ENCODE results near the gene SOAT2.

The SOAT2 gene

DNA sequence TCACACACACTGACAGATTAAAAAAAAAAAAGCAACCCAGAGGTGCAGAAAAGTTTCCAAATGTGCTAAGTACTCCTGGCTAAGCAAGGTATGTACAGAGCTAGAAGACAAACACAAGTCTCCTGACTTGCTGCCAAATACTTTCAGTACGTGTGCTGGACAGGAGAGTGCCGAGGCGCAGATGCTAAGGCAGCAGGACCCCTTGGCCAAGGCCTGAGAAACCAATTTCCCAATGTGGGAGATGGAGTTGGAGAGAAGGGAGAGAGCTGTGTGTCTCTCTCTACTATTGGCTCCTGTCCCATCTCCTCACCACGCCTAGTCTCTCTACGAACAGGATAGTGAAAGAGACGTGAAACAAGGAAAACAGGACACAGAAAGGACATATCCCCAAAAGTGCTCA lies 29.4 kb upstream of the SOAT2 start:
- H3K4me1 ChIP-seq (ENCODE audit: control insufficient read depth in 5 of 5, insufficient read depth in 5 of 5, low read length in 5 of 5): peaks cover 13 to 71% (median 62%) of the 10 kb centered on the region in 5 donors
- H3K9ac ChIP-seq (ENCODE audit: low read length in 5 of 5): peak overlapping the region in 1 of 5 donors; percentile 8
- peaks cover 4 to 61% (median 40%) of the 10 kb centered on the region in 5 donors for H3K36me3 ChIP-seq (ENCODE audit: control insufficient read depth in 5 of 5, insufficient read depth in 5 of 5, low read length in 5 of 5)
- no peaks in the 10 kb centered on the region for H3K27me3 ChIP-seq (ENCODE audit: control insufficient read depth in 5 of 5, insufficient read depth in 4 of 5, low read length in 5 of 5)
- H3K4me3 ChIP-seq (ENCODE audit: low read depth in 1 of 5, low read length in 5 of 5): no peak overlapping the region
- no peaks in the 10 kb centered on the region for H3K9me3 ChIP-seq (ENCODE audit: control insufficient read depth in 5 of 5, low read length in 5 of 5)
- H3K27ac ChIP-seq (ENCODE audit: low read depth, low read length): no peak overlapping the region

DNA sequence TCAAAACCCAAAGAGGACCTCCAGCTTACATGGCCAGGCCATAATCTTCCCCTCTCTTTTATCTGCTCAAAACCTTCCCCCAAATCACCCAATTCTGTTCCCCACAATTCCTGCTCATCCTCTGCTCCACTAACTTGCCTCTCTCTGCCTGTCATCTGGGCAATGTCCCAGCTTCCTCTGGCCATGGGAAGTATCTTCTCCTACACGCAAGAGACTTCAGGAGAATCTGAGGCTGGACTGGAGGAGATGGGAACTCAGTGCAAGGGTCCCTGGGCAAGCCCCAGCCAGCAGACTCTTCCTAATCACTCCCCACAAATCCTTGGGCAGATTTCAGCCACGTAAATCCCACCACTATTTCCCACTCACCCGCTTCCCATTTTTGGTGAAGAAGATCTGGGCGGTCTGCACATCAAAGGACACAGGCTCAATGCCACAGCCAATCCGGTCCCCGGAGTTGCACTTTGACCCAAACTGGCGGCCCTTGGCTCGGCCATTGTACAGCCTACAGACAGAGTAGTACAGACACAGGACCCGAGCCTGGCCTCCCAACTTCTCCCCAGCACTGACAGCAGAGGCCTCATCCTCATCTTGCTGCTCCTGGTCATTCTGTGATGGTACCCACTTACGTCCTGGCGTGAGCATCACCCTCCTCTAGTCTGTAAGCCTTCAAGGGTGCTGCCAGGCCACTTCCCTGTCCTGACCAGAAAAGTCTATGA lies 28.8 kb upstream of the SOAT2 start:
- Histone ChIP-seq H3K9ac (ENCODE audit: low read length in 5 of 5) (peak overlapping the region in 1 of 5 donors; percentile 8), H3K36me3 (ENCODE audit: control insufficient read depth in 5 of 5, insufficient read depth in 5 of 5, low read length in 5 of 5) (peaks cover 4 to 58% (median 37%) of the 10 kb centered on the region in 5 donors), H3K4me3 (ENCODE audit: low read depth in 1 of 5, low read length in 5 of 5) (no peak overlapping the region), H3K27ac (ENCODE audit: low read depth, low read length) (peak overlapping the region; percentile 5), H3K4me1 (ENCODE audit: control insufficient read depth in 5 of 5, insufficient read depth in 5 of 5, low read length in 5 of 5) (peaks cover 13 to 67% (median 57%) of the 10 kb centered on the region in 5 donors), H3K9me3 (ENCODE audit: control insufficient read depth in 5 of 5, low read length in 5 of 5) (no peaks in the 10 kb centered on the region), H3K27me3 (ENCODE audit: control insufficient read depth in 5 of 5, insufficient read depth in 4 of 5, low read length in 5 of 5) (no peaks in the 10 kb centered on the region)

GRCh38 chr12:53074999-53075370 lies 28.3 kb upstream of the SOAT2 start:
- Histone ChIP-seq H3K4me1 (ENCODE audit: control insufficient read depth in 5 of 5, insufficient read depth in 5 of 5, low read length in 5 of 5) (peaks cover 13 to 67% (median 57%) of the 10 kb centered on the region in 5 donors), H3K36me3 (ENCODE audit: control insufficient read depth in 5 of 5, insufficient read depth in 5 of 5, low read length in 5 of 5) (peaks cover 4 to 53% (median 37%) of the 10 kb centered on the region in 5 donors), H3K27ac (ENCODE audit: low read depth, low read length) (no peak overlapping the region), H3K9me3 (ENCODE audit: control insufficient read depth in 5 of 5, low read length in 5 of 5) (no peaks in the 10 kb centered on the region), H3K27me3 (ENCODE audit: control insufficient read depth in 5 of 5, insufficient read depth in 4 of 5, low read length in 5 of 5) (no peaks in the 10 kb centered on the region), H3K9ac (ENCODE audit: low read length in 5 of 5) (no peak overlapping the region), H3K4me3 (ENCODE audit: low read depth in 1 of 5, low read length in 5 of 5) (no peak overlapping the region)

DNA sequence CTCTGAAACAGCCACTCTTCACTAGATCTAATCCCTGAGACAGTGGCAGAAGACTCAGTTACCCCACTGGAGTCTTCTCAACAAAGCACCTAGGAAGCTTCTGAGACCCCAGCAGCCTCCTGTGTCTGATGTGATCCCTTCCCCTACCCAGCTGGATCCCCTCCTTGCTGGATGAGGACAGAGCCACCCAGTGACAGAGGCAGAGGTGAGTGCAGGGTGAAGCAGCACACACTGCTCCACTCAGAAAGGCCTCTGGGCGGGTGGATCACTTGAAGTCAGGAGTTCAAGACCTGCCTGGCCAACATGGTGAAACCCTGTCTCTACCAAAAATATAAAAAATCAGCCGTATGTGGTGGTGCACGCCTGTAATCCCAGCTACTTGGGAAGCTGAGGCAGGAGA lies 26.8 kb upstream of the SOAT2 start:
- no peak overlapping the region for H3K27ac ChIP-seq (ENCODE audit: low read depth, low read length)
- H3K27me3 ChIP-seq (ENCODE audit: control insufficient read depth in 5 of 5, insufficient read depth in 4 of 5, low read length in 5 of 5): no peaks in the 10 kb centered on the region
- peaks cover 10 to 53% (median 44%) of the 10 kb centered on the region in 5 donors for H3K4me1 ChIP-seq (ENCODE audit: control insufficient read depth in 5 of 5, insufficient read depth in 5 of 5, low read length in 5 of 5)
- H3K9ac ChIP-seq (ENCODE audit: low read length in 5 of 5): peak overlapping the region in 1 of 5 donors; percentile 33
- no peaks in the 10 kb centered on the region for H3K9me3 ChIP-seq (ENCODE audit: control insufficient read depth in 5 of 5, low read length in 5 of 5)
- H3K4me3 ChIP-seq (ENCODE audit: low read depth in 1 of 5, low read length in 5 of 5): no peak overlapping the region
- peaks cover 4 to 42% (median 37%) of the 10 kb centered on the region in 5 donors for H3K36me3 ChIP-seq (ENCODE audit: control insufficient read depth in 5 of 5, insufficient read depth in 5 of 5, low read length in 5 of 5)

GRCh38 chr12:53077030-53077429 lies 26.3 kb upstream of the SOAT2 start:
- no peak overlapping the region for H3K27ac ChIP-seq (ENCODE audit: low read depth, low read length)
- H3K9me3 ChIP-seq (ENCODE audit: control insufficient read depth in 5 of 5, low read length in 5 of 5): no peaks in the 10 kb centered on the region
- H3K9ac ChIP-seq (ENCODE audit: low read length in 5 of 5): no peak overlapping the region
- peaks cover 10 to 47% (median 38%) of the 10 kb centered on the region in 5 donors for H3K4me1 ChIP-seq (ENCODE audit: control insufficient read depth in 5 of 5, insufficient read depth in 5 of 5, low read length in 5 of 5)
- no peak overlapping the region for H3K4me3 ChIP-seq (ENCODE audit: low read depth in 1 of 5, low read length in 5 of 5)
- H3K36me3 ChIP-seq (ENCODE audit: control insufficient read depth in 5 of 5, insufficient read depth in 5 of 5, low read length in 5 of 5): peaks cover 4 to 42% (median 37%) of the 10 kb centered on the region in 5 donors
- H3K27me3 ChIP-seq (ENCODE audit: control insufficient read depth in 5 of 5, insufficient read depth in 4 of 5, low read length in 5 of 5): no peaks in the 10 kb centered on the region

GRCh38 chr12:53078425-53079225 lies 24.7 kb upstream of the SOAT2 start:
- Histone ChIP-seq H3K4me1 (ENCODE audit: control insufficient read depth in 5 of 5, insufficient read depth in 5 of 5, low read length in 5 of 5) (peaks cover 2 to 34% (median 25%) of the 10 kb centered on the region in 5 donors), H3K27me3 (ENCODE audit: control insufficient read depth in 5 of 5, insufficient read depth in 4 of 5, low read length in 5 of 5) (no peaks in the 10 kb centered on the region), H3K27ac (ENCODE audit: low read depth, low read length) (peak overlapping the region; percentile 78), H3K4me3 (ENCODE audit: low read depth in 1 of 5, low read length in 5 of 5) (peak overlapping the region; percentile 60 to 80 (median 73)), H3K9me3 (ENCODE audit: control insufficient read depth in 5 of 5, low read length in 5 of 5) (no peaks in the 10 kb centered on the region), H3K9ac (ENCODE audit: low read length in 5 of 5) (peak overlapping the region; percentile 44 to 75 (median 60)), H3K36me3 (ENCODE audit: control insufficient read depth in 5 of 5, insufficient read depth in 5 of 5, low read length in 5 of 5) (peaks cover 4 to 37% (median 36%) of the 10 kb centered on the region in 5 donors)

- peaks cover 4 to 30% (median 28%) of the 10 kb centered on the region in 5 donors for H3K36me3 ChIP-seq (ENCODE audit: control insufficient read depth in 5 of 5, insufficient read depth in 5 of 5, low read length in 5 of 5)
- H3K9me3 ChIP-seq (ENCODE audit: control insufficient read depth in 5 of 5, low read length in 5 of 5): no peaks in the 10 kb centered on the region
- peak within 1 kb of the TSS; percentile 75 to 87 (median 82) for H3K9ac ChIP-seq (ENCODE audit: low read length in 5 of 5)
- H3K4me3 ChIP-seq (ENCODE audit: low read depth in 1 of 5, low read length in 5 of 5): peak within 1 kb of the TSS; percentile 60 to 85 (median 78)
- H3K4me1 ChIP-seq (ENCODE audit: control insufficient read depth in 5 of 5, insufficient read depth in 5 of 5, low read length in 5 of 5): peaks cover 2 to 27% (median 17%) of the 10 kb centered on the region in 5 donors
- peak within 1 kb of the TSS; percentile 92 for H3K27ac ChIP-seq (ENCODE audit: low read depth, low read length)
- no peaks in the 10 kb centered on the region for H3K27me3 ChIP-seq (ENCODE audit: control insufficient read depth in 5 of 5, insufficient read depth in 4 of 5, low read length in 5 of 5)
Observed at GRCh38 chr12:53079226-53080117, 23.8 kb upstream of the SOAT2 start, which contains the start of gene SPRYD3. TSS of gene SPRYD3 (minus strand) at chr12:53079390. CDS start at chr12:53079333, 57 bp downstream.

GRCh38 chr12:53082637-53083175 lies 20.6 kb upstream of the SOAT2 start:
- no peak overlapping the region for H3K4me3 ChIP-seq (ENCODE audit: low read depth in 1 of 5, low read length in 5 of 5)
- H3K4me1 ChIP-seq (ENCODE audit: control insufficient read depth in 5 of 5, insufficient read depth in 5 of 5, low read length in 5 of 5): peaks cover 0 to 20% (median 14%) of the 10 kb centered on the region in 5 donors
- no peaks in the 10 kb centered on the region for H3K27me3 ChIP-seq (ENCODE audit: control insufficient read depth in 5 of 5, insufficient read depth in 4 of 5, low read length in 5 of 5)
- no peaks in the 10 kb centered on the region for H3K36me3 ChIP-seq (ENCODE audit: control insufficient read depth in 5 of 5, insufficient read depth in 5 of 5, low read length in 5 of 5)
- H3K27ac ChIP-seq (ENCODE audit: low read depth, low read length): no peak overlapping the region
- H3K9me3 ChIP-seq (ENCODE audit: control insufficient read depth in 5 of 5, low read length in 5 of 5): no peaks in the 10 kb centered on the region
- H3K9ac ChIP-seq (ENCODE audit: low read length in 5 of 5): no peak overlapping the region

- no peaks in the 10 kb centered on the region for H3K36me3 ChIP-seq (ENCODE audit: control insufficient read depth in 5 of 5, insufficient read depth in 5 of 5, low read length in 5 of 5)
- H3K27ac ChIP-seq (ENCODE audit: low read depth, low read length): no peak overlapping the region
- H3K9me3 ChIP-seq (ENCODE audit: control insufficient read depth in 5 of 5, low read length in 5 of 5): no peaks in the 10 kb centered on the region
- H3K4me3 ChIP-seq (ENCODE audit: low read depth in 1 of 5, low read length in 5 of 5): no peak overlapping the region
- H3K4me1 ChIP-seq (ENCODE audit: control insufficient read depth in 5 of 5, insufficient read depth in 5 of 5, low read length in 5 of 5): no peaks in the 10 kb centered on the region
- peak overlapping the region in 1 of 5 donors; percentile 20 for H3K9ac ChIP-seq (ENCODE audit: low read length in 5 of 5)
- H3K27me3 ChIP-seq (ENCODE audit: control insufficient read depth in 5 of 5, insufficient read depth in 4 of 5, low read length in 5 of 5): no peaks in the 10 kb centered on the region
Observed at GRCh38 chr12:53086361-53086760, 16.9 kb upstream of the SOAT2 start.
